ENCODE results near the gene POC1B. TPM values are rescaled to one million over a fixed set of nuclear protein-coding genes. Genes with fewer than 3 reads are reported as not detected.
"Not testable (repeated sequence)": the region's sequence is repeated elsewhere in the genome, so short reads cannot be mapped to it uniquely, and the experiment has no call there.

Gene POC1B
- total and polyA plus RNA-seq, 4 donors = 5.0 to 28.2 (median 7.6) TPM

DNA sequence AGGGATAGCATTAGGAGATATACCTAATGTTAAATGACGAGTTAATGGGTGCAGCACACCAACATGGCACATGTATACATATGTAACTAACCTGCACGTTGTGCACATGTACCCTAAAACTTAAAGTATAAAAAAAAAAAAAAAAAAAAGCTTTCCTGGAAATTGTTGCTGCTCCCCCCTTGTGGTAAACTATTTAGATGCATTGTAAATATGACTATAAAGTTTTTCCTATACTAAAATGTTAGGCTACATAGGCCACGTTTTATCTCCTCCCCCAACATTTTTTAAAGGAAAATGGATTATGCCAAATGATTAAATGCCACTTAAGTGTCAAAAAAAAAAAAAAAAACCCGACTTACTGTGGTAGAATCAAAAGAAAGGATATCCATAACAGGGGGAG lies 66.6 kb downstream of the POC1B start:
- DNase-seq (ENCODE audit: low spot score); H3K4me3 ChIP-seq (ENCODE audit: low read depth in 1 of 3, low read length in 3 of 3); H3K9ac ChIP-seq (ENCODE audit: low read depth in 1 of 2, low read length in 2 of 2); H3K36me3 ChIP-seq (ENCODE audit: control insufficient read depth in 4 of 4, insufficient read depth in 3 of 4, low read depth in 1 of 4, low read length in 3 of 4); H3K27me3 ChIP-seq (ENCODE audit: control insufficient read depth in 4 of 4, insufficient read depth in 4 of 4, low read length in 3 of 4); H3K27ac ChIP-seq (ENCODE audit: low read depth in 1 of 2, low read length in 2 of 2); H3K9me3 ChIP-seq (ENCODE audit: control insufficient read depth in 4 of 4, low read length in 3 of 4): not testable (repeated sequence)
- WGBS = 35% methylated on average over 4 of the region's 4 CpGs
- peaks cover 0 to 14% (median 4%) of the 10 kb centered on the region in 4 donors for H3K4me1 ChIP-seq (ENCODE audit: control insufficient read depth in 4 of 4, insufficient read depth in 4 of 4, low read length in 3 of 4)
- TF ChIP-seq RAD21 (IDR thresholded peaks at IDR 0.05) (peak; percentile 25 to 58), CTCF (IDR thresholded peaks at IDR 0.05; ENCODE audit: low read depth, low read length, missing input control) (peak; percentile 14)

DNA sequence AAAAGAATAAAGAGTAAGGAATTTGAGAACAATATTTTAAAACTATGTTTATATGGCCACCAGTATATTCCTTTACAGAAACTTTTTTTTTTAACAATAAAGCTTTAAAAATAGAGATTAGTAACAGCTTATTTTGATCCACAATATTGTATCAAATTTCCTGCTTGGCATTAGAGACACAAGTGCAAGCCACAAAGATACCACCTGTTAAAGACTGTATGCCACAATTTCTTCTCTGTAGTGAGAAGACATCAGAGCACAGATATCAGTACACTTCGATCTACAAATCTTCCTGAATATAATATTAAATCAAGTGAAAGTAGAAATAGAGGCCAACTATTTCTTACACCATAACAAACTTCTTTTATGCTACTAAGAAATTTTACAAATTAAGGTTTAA lies 69.3 kb downstream of the POC1B start:
- no peaks in the 10 kb centered on the region for H3K36me3 ChIP-seq (ENCODE audit: control insufficient read depth in 4 of 4, insufficient read depth in 3 of 4, low read depth in 1 of 4, low read length in 3 of 4)
- WGBS = 87% methylated on average over 1 of the region's 1 CpG
- H3K4me1 ChIP-seq (ENCODE audit: control insufficient read depth in 4 of 4, insufficient read depth in 4 of 4, low read length in 3 of 4) = peaks cover under 1 to 29% (median 14%) of the 10 kb centered on the region in 4 donors
- H3K9ac ChIP-seq (ENCODE audit: low read depth in 1 of 2, low read length in 2 of 2) = no peak overlapping the region
- TF ChIP-seq CTCF (IDR thresholded peaks at IDR 0.05; ENCODE audit: low read depth, low read length, missing input control) = no peak
- TF ChIP-seq HNF4G (IDR thresholded peaks at IDR 0.05) = no peak
- TF ChIP-seq, protein P1, sequence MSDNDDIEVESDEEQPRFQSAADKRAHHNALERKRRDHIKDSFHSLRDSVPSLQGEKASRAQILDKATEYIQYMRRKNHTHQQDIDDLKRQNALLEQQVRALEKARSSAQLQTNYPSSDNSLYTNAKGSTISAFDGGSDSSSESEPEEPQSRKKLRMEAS (IDR thresholded peaks at IDR 0.05) = no peak
- TF ChIP-seq JUND (IDR thresholded peaks at IDR 0.05) = no peak
- no peak for TF ChIP-seq RAD21 (IDR thresholded peaks at IDR 0.05)
- TF ChIP-seq HNF4A (conservative IDR thresholded peaks at IDR 0.05) = no peak
- TF ChIP-seq, protein P2, sequence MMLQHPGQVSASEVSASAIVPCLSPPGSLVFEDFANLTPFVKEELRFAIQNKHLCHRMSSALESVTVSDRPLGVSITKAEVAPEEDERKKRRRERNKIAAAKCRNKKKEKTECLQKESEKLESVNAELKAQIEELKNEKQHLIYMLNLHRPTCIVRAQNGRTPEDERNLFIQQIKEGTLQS (IDR thresholded peaks at IDR 0.05) = no peak
- no peak for TF ChIP-seq TAF1 (conservative IDR thresholded peaks at IDR 0.05)
- no peak for TF ChIP-seq FOXA1 (IDR thresholded peaks at IDR 0.05)
- no peak for TF ChIP-seq GABPA (IDR thresholded peaks at IDR 0.05 in 1 of 2, conservative IDR thresholded peaks at IDR 0.05 in 1 of 2)
- TF ChIP-seq FOXA2 (IDR thresholded peaks at IDR 0.05) = no peak
- no peak for TF ChIP-seq YY1 (IDR thresholded peaks at IDR 0.05)
- no peaks in the 10 kb centered on the region for H3K9me3 ChIP-seq (ENCODE audit: control insufficient read depth in 4 of 4, low read length in 3 of 4)
- H3K27ac ChIP-seq (ENCODE audit: low read depth in 1 of 2, low read length in 2 of 2) = no peak overlapping the region
- H3K27me3 ChIP-seq (ENCODE audit: control insufficient read depth in 4 of 4, insufficient read depth in 4 of 4, low read length in 3 of 4) = no peaks in the 10 kb centered on the region
- no peak for DNase-seq (ENCODE audit: low spot score)
- no peak overlapping the region for H3K4me3 ChIP-seq (ENCODE audit: low read depth in 1 of 3, low read length in 3 of 3)

- Histone ChIP-seq H3K9ac (ENCODE audit: low read depth in 1 of 2, low read length in 2 of 2) (no peak overlapping the region), H3K27ac (ENCODE audit: low read depth in 1 of 2, low read length in 2 of 2) (peak overlapping the region; percentile 76 to 84), H3K9me3 (ENCODE audit: control insufficient read depth in 4 of 4, low read length in 3 of 4) (no peaks in the 10 kb centered on the region), H3K4me1 (ENCODE audit: control insufficient read depth in 4 of 4, insufficient read depth in 4 of 4, low read length in 3 of 4) (peaks cover 0 to 25% (median 12%) of the 10 kb centered on the region in 4 donors), H3K36me3 (ENCODE audit: control insufficient read depth in 4 of 4, insufficient read depth in 3 of 4, low read depth in 1 of 4, low read length in 3 of 4) (no peaks in the 10 kb centered on the region), H3K4me3 (ENCODE audit: low read depth in 1 of 3, low read length in 3 of 3) (no peak overlapping the region), H3K27me3 (ENCODE audit: control insufficient read depth in 4 of 4, insufficient read depth in 4 of 4, low read length in 3 of 4) (no peaks in the 10 kb centered on the region)
- no peak for DNase-seq (ENCODE audit: low spot score)
- 80% methylated on average over 7 of the region's 7 CpGs for WGBS
- TF ChIP-seq FOXA2 (IDR thresholded peaks at IDR 0.05) (no peak), REST (IDR thresholded peaks at IDR 0.05) (no peak), NR2F2 (IDR thresholded peaks at IDR 0.05) (no peak), JUND (IDR thresholded peaks at IDR 0.05) (no peak), GABPA (IDR thresholded peaks at IDR 0.05 in 1 of 2, conservative IDR thresholded peaks at IDR 0.05 in 1 of 2) (no peak), HNF4A (conservative IDR thresholded peaks at IDR 0.05) (no peak), HNF4G (IDR thresholded peaks at IDR 0.05) (no peak), RXRA (IDR thresholded peaks at IDR 0.05) (no peak), TAF1 (conservative IDR thresholded peaks at IDR 0.05) (no peak), FOXA1 (IDR thresholded peaks at IDR 0.05) (no peak)
- TF ChIP-seq, protein P3, sequence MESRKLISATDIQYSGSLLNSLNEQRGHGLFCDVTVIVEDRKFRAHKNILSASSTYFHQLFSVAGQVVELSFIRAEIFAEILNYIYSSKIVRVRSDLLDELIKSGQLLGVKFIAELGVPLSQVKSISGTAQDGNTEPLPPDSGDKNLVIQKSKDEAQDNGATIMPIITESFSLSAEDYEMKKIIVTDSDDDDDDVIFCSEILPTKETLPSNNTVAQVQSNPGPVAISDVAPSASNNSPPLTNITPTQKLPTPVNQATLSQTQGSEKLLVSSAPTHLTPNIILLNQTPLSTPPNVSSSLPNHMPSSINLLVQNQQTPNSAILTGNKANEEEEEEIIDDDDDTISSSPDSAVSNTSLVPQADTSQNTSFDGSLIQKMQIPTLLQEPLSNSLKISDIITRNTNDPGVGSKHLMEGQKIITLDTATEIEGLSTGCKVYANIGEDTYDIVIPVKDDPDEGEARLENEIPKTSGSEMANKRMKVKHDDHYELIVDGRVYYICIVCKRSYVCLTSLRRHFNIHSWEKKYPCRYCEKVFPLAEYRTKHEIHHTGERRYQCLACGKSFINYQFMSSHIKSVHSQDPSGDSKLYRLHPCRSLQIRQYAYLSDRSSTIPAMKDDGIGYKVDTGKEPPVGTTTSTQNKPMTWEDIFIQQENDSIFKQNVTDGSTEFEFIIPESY (IDR thresholded peaks at IDR 0.05) = no peak
Measured at GRCh38 chr12:89454080-89454848, 71.6 kb downstream of the POC1B start.
